Prostate gland (tissue), 2 donors: ENCODE data around the gene FRMPD2. TPM values are rescaled to one million over a fixed set of nuclear protein-coding genes. Genes with fewer than 3 reads are reported as not detected.

Experiments used
- DNase-seq: peaks from one replicate; pipeline ENCODE4 v3.0.0-alpha.2; 2019; ENCODE audit warnings: low spot score
- H3K27ac ChIP-seq, 2 donors: fragments of 200-600 bp; sonication (generic); 2 replicates each; pipeline ENCODE4 v1.5.1; 2017 to 2019
- H3K27me3 ChIP-seq: fragments of 200-600 bp; sonication (generic); replicated peaks from 2 replicates; pipeline ENCODE4 v1.5.1; 2019; ENCODE audit not compliant: insufficient read depth
- H3K36me3 ChIP-seq, 2 donors: fragments of 200-600 bp; sonication (generic); 1 replicate in 1 of 2; 2 replicates in 1 of 2; pipeline versions ENCODE4 v1.5.1 to v1.8.1; 2017 to 2019
- H3K4me1 ChIP-seq: fragments of 200-600 bp; sonication (generic); replicated peaks from 2 replicates; pipeline ENCODE4 v1.5.1; 2019
- H3K4me3 ChIP-seq, 2 donors: fragments of 200-600 bp; sonication (generic); 2 replicates each; pipeline ENCODE4 v1.5.1; 2017 to 2019
- H3K9me3 ChIP-seq: fragments of 200-600 bp; sonication (generic); 2 replicates; pipeline ENCODE4 v1.5.1; 2017
- CTCF ChIP-seq, 4 experiments: fragments of 200-600 bp in 2 of 4; fragments of 450-650 bp in 2 of 4; sonication (generic) in 2 of 4; IDR thresholded peaks; 1 replicate in 3 of 4; 2 replicates in 1 of 4; pipeline ENCODE4 v1.5.1; 2016 to 2019; ENCODE audit warnings: antibody characterized with exemption in 4 of 4, mild to moderate bottlenecking in 2 of 4, moderate library complexity in 2 of 4
- POLR2A ChIP-seq: fragments of 450-650 bp; IDR thresholded peaks from one replicate; pipeline ENCODE4 v1.6.1; 2016; ENCODE audit warnings: antibody characterized with exemption, mild to moderate bottlenecking
- POLR2AphosphoS5 ChIP-seq: sonication (generic); formaldehyde crosslinking; IDR thresholded peaks from one replicate; pipeline ENCODE4 v1.6.1; 2017; ENCODE audit warnings: antibody characterized with exemption
- WGBS: methylation state at CpG from one replicate; pipeline ENCODE4 v1.1.5; 2018; 5-methylcytosine and 5-hydroxymethylcytosine counted together
- intact Hi-C: fragments of 100-400 bp; cut with DNase I; formaldehyde crosslinking; loops from one replicate; pipeline ENCODE4 v1.14.2; 2022
- total RNA-seq, 2 donors: library from RNA; depleted of rRNA; stranded (reverse); fragments of >200 nt; gene quantifications; one replicate each; pipeline ENCODE4 v1.1.0, GENCODE V29; 2016

The FRMPD2 gene
- total RNA-seq, 2 donors from 2014 or later, result 0.97 to 3.4 TPM

DNA sequence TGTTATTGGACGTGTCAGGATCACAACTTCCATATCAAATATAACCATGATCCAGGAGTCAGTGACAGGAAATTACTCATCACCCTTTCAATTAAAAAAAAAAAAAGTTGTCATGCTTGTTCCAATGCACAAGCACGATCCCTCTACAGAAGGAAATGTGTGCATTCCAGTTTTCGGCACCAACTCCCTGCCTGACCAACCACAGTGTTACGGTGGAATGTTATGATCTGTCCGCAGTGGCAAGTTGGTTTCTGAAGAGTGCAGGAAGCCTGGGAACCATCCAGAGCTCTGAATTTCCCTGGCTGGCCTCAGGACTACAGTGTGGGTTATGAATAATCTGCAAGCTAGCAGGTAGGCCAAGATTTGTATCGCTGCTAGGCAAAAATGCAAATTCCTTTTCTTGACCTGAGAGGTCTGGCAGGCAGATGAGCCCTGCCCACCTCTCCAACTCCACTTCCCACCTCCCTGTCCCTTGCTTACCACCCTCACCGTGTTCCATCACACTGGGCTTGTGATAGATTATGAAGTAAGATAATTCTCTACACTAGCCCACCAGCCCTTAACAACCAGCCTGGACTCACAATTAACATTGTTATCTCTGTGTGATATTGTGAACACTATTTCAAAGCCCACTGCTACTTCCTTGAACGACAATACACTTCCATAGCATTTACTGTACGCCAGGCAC, 20.4 kb downstream of the FRMPD2 start:
- no peak for DNase-seq
- TF ChIP-seq CTCF (IDR thresholded peaks at IDR 0.05), result no peak
- no peak for TF ChIP-seq POLR2AphosphoS5
- no peak for TF ChIP-seq POLR2A
- Histone ChIP-seq H3K4me1 (peaks cover 5% of the 10 kb centered on the region), H3K36me3 (no peaks in the 10 kb centered on the region), H3K9me3 (no peaks in the 10 kb centered on the region), H3K4me3 (no peak overlapping the region), H3K27me3 (no peaks in the 10 kb centered on the region), H3K27ac (no peak overlapping the region)
- intact Hi-C loops, result no loop called here
- WGBS, result 72% methylated on average over 9 of the region's 9 CpGs

GRCh38 chr10:48252354-48252650, 22.2 kb downstream of the FRMPD2 start:
- Histone ChIP-seq H3K9me3 (no peaks in the 10 kb centered on the region), H3K4me3 (no peak overlapping the region), H3K27ac (peak overlapping the region; percentile 10 to 37), H3K4me1 (peaks cover 5% of the 10 kb centered on the region), H3K27me3 (no peaks in the 10 kb centered on the region), H3K36me3 (no peaks in the 10 kb centered on the region)
- no peak for DNase-seq
- intact Hi-C loops, result no loop called here
- WGBS, result 73% methylated on average over 5 of the region's 5 CpGs
- TF ChIP-seq POLR2A (no peak), POLR2AphosphoS5 (no peak), CTCF (IDR thresholded peaks at IDR 0.05) (no peak)

GRCh38 chr10:48251525-48252353, 22.8 kb downstream of the FRMPD2 start:
- WGBS, result 25% methylated on average over 13 of the region's 13 CpGs
- peak; percentile 65 for DNase-seq
- intact Hi-C loops, result no loop called here

DNA sequence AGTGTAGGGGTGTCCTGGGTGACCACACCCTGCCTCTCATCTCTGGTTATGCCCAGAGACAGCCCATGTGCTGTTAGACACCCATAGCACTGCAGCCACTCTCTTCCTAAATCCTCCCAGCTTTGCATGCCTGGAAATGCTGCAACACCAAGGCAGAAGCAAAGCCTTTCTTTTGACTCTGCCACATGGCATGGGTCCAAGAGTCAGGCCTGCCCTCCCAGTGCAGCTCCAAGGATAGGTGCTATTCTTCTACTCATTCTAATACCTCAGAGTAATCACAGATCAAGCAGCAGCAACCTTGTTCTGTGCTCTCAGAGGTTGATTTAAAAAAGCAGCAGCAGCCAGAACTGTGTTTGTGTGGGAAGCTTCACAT, 23.4 kb downstream of the FRMPD2 start:
- H3K27ac ChIP-seq, result peak overlapping the region; percentile 7 to 37

More at GRCh38 chr10:48251525-48252353, 22.8 kb downstream of the FRMPD2 start:
- TF ChIP-seq CTCF (IDR thresholded peaks at IDR 0.05) (no peak), POLR2AphosphoS5 (peak; percentile 64), POLR2A (no peak)
- no peaks in the 10 kb centered on the region for H3K27me3 ChIP-seq
- H3K9me3 ChIP-seq, result no peaks in the 10 kb centered on the region
- H3K4me1 ChIP-seq, result peaks cover 5% of the 10 kb centered on the region
- H3K36me3 ChIP-seq, result no peaks in the 10 kb centered on the region
- H3K4me3 ChIP-seq, result no peak overlapping the region
- peak overlapping the region; percentile 10 to 37 for H3K27ac ChIP-seq

More for the DNA sequence above, 23.4 kb downstream of the FRMPD2 start:
- H3K36me3 ChIP-seq, result no peaks in the 10 kb centered on the region
- intact Hi-C loops, result no loop called here
- H3K27me3 ChIP-seq, result no peaks in the 10 kb centered on the region
- DNase-seq, result peak; percentile 48
- H3K4me1 ChIP-seq, result peaks cover 5% of the 10 kb centered on the region
- H3K9me3 ChIP-seq, result no peaks in the 10 kb centered on the region
- no peak for TF ChIP-seq CTCF (IDR thresholded peaks at IDR 0.05)
- no peak for TF ChIP-seq POLR2A
- TF ChIP-seq POLR2AphosphoS5, result no peak
- H3K4me3 ChIP-seq, result no peak overlapping the region
